GM10248 (cell line): ENCODE data around the gene SLMAP.

Experiments
- CTCF ChIA-PET: fragments of 300-600 bp; sonication (Branson Sonifier 250); formaldehyde crosslinking; extraction: SDS; loops from one replicate; lab custom pipeline; 2021; ENCODE audit warnings: antibody characterized with exemption; lab: Yijun Ruan, JAX
- POLR2A ChIA-PET: fragments of 350-650 bp; sonication (Branson Sonifier 250); formaldehyde crosslinking; extraction: SDS; loops from one replicate; lab custom pipeline; 2020; ENCODE audit warnings: antibody characterized with exemption; lab: Yijun Ruan, JAX
- DNase-seq: peaks from one replicate; pipeline ENCODE4 v3.0.0; 2012; ENCODE audit errors: extremely low spot score
- TF ChIP-seq, protein P1 (sequence below): IDR thresholded peaks from 2 replicates; pipeline ENCODE4 v1.5.1; 2012; ENCODE audit warnings: mild to moderate bottlenecking, low read depth; ENCODE audit errors: extremely low read depth, missing control alignments, control extremely low read depth

SLMAP gene

DNA sequence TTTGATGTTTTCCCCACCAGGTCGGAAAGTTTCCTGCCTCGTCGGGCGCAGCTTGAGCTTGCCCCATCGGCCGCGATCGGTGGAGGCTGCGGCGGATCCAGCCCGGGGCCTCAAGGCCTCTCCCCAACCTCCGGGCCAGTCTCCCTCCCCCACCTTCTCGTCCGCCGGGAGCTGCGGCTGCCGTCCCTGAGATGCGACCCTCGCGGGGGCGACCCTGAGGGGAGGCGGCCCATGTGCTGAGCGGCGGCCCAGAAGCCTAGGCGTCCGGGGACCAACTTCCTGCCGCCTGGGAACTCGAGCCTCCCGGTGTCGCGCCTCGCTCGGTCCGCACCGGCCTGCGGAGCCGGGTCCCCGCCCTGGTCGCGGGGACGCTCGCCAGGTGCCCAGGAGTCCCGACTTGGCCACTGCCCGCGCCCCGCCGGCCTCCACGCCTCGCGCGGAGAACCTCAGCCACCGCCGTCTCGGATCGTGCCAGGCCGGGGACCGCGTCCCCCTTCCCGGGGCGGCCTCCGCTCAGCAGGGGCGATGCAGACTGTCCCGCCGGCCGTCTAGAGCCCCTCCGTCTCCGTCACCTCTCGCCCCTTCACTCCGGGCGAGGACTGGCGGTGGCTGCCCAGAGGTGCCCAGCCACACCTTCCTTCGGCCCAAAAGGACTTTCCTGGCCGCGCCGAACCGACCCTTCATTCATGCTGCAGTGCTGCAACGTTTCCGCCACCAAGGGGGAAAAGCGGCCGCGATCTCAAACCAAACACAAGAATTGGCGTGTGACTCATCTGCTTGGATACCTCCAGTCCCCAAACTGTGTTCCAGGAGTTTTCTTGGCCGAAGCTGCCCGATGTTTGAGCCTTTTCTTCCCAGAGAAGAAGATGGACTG, 656 bp downstream of the SLMAP start:
- POLR2A ChIA-PET, result interaction anchor here (1.4 kb wide), 1 partner anchor 159 kb away, joined by 17 read pairs; the partner anchor contains the start of gene ARF4

DNA sequence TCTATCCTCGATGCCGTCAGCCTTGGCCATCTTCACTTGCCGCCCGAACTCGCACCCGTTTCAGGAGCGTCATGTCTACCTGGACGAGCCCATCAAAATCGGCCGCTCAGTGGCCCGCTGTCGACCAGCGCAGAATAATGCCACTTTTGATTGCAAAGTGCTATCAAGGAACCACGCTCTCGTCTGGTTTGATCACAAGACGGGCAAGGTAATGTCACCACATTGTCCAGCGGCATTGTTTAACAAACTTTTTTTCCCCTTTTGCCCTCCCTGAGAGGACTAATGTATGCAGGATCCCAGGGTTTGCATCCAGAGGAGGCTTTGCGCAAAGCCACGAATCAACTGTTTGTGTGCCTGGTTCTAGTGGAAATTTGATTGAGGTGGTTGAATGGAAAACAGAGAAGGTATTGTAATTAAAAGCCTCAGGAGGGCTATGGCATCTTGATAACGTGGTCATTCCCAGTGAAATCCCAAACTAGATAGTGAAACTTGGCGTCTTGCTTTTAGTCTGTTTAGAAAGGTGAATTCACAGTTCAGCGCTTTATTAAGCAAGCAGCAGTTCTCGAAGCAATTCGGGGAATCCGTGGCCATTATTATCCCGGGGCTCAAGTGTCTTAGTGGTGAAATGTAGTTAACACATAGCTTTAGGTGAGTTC, 1.7 kb downstream of the SLMAP start:
- POLR2A ChIA-PET, result interaction anchor here (0.6 kb wide), 1 partner anchor 185 kb away, joined by 3 read pairs; no protein-coding TSS in a partner anchor
- CTCF ChIA-PET, result interaction anchor here (1.1 to 1.5 kb wide), 3 partner anchors 8 to 360 kb away, joined by 3 to 4 read pairs (median 3); no protein-coding TSS in a partner anchor
- DNase-seq, result no peak
- TF ChIP-seq, protein P1, sequence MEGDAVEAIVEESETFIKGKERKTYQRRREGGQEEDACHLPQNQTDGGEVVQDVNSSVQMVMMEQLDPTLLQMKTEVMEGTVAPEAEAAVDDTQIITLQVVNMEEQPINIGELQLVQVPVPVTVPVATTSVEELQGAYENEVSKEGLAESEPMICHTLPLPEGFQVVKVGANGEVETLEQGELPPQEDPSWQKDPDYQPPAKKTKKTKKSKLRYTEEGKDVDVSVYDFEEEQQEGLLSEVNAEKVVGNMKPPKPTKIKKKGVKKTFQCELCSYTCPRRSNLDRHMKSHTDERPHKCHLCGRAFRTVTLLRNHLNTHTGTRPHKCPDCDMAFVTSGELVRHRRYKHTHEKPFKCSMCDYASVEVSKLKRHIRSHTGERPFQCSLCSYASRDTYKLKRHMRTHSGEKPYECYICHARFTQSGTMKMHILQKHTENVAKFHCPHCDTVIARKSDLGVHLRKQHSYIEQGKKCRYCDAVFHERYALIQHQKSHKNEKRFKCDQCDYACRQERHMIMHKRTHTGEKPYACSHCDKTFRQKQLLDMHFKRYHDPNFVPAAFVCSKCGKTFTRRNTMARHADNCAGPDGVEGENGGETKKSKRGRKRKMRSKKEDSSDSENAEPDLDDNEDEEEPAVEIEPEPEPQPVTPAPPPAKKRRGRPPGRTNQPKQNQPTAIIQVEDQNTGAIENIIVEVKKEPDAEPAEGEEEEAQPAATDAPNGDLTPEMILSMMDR, result no peak

More for the DNA sequence above, 656 bp downstream of the SLMAP start:
- CTCF ChIA-PET, result interaction anchor here (0.8 to 1.3 kb wide), 3 partner anchors 11 to 70 kb away, joined by 3 to 4 read pairs (median 3); no protein-coding TSS in a partner anchor
- peak; percentile 47 for DNase-seq
- TF ChIP-seq, protein P1, result no peak

DNA sequence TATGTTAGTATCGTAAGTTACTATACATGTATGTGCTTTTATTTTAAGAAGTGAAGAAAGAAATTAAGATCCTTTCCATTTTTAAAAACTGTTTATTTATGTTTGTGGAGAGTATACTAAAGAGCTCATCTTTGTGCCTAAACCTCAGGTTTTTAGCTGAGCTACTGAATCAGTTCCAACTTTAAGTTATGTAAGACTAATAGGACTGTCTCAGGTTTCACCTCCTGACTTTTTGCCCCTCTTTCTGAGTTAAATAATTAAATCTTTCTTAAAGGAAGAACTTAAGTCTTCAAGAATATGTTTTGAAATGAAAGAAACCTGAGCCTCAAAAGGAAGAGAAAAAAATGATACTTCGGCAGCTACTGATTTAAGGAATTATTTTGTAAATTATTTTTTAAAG, 2.6 kb downstream of the SLMAP start:
- no peak for DNase-seq
- ChIA-PET CTCF (interaction anchor here (1.0 to 1.5 kb wide), 5 partner anchors 9 to 361 kb away, joined by 3 to 4 read pairs (median 3); no protein-coding TSS in a partner anchor), POLR2A (interaction anchor here (0.6 kb wide), 1 partner anchor 186 kb away, joined by 3 read pairs; no protein-coding TSS in a partner anchor)
- TF ChIP-seq, protein P1, result no peak

DNA sequence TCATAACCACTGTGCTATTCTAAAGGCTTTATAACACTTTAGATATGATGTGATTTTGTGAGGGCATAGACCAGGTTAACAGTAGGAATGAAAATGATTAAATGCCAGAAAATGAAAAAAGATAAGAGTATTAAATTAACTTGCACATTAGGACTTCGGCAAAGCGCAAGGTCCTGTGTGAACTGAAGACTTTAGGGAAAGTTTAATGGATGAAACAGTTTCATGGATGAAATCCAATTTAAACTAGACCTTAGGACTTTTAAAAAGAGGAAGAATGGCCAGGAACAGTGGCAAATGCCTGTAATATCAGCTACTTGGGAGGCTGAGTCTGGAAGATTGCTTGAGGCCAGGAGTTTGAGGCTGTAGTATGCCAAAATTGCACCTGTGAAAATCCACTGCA, 8.7 kb downstream of the SLMAP start:
- TF ChIP-seq, protein P1, result no peak
- no peak for DNase-seq
- POLR2A ChIA-PET, result no interaction called here
- CTCF ChIA-PET, result interaction anchor here (1.2 kb wide), 1 partner anchor 58 kb away, joined by 3 read pairs; no protein-coding TSS in a partner anchor

DNA sequence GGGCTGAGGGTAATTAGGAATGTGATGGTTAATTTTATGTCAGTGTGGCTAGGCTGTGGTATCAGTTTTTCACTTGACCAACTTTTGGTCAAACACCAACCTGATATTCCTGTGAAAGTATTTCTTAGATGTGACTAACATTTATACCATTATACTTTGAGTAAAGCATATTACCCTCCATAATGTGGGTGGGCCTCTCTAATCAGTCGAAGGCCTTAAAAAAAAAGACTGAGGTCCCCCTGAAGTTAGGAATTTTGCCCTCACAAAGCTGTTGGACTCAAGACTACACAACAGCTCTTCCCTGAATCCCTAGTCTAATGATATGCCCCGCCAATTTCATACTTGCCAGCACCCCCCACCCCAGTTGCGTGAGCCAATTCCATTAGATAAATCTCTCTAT, 12.5 kb downstream of the SLMAP start:
- DNase-seq, result no peak
- TF ChIP-seq, protein P1, result no peak
- ChIA-PET CTCF (interaction anchor here (1.7 to 2.0 kb wide), 2 partner anchors 9 to 12 kb away, joined by 4 to 8 read pairs; no protein-coding TSS in a partner anchor), POLR2A (no interaction called here)
